WTC11 (cell line): Measurements from ENCODE around the gene TCF7L1.

Source experiments
- ELF4 ChIP-seq: sonication (generic); formaldehyde crosslinking; IDR thresholded peaks from 2 replicates; pipeline ENCODE4 v1.8.1; 2022; ENCODE audit warnings: low read depth, mild to moderate bottlenecking, moderate library complexity, missing genetic modification reagents
- EMX1 ChIP-seq: fragments of 250-450 bp; sonication (Bioruptor Pico); IDR thresholded peaks from 2 replicates; pipeline ENCODE4 v1.8.0; 2021; ENCODE audit warnings: mild to moderate bottlenecking
- MYBL2 ChIP-seq: sonication (generic); formaldehyde crosslinking; IDR thresholded peaks from 2 replicates; pipeline ENCODE4 v1.8.1; 2023; ENCODE audit warnings: mild to moderate bottlenecking, moderate library complexity, missing genetic modification reagents
- NR2C2 ChIP-seq: sonication (generic); formaldehyde crosslinking; IDR thresholded peaks from 2 replicates; pipeline ENCODE4 v1.8.0; 2022; ENCODE audit warnings: mild to moderate bottlenecking, missing genetic modification reagents
- ZBTB21 ChIP-seq: sonication (generic); formaldehyde crosslinking; IDR thresholded peaks from 2 replicates; pipeline ENCODE4 v1.8.1; 2023; ENCODE audit warnings: mild to moderate bottlenecking, missing genetic modification reagents, borderline replicate concordance
- TF ChIP-seq, protein P1 (sequence below): fragments of 200-600 bp; IDR thresholded peaks from 2 replicates; pipeline ENCODE4 v1.8.0; 2022; ENCODE audit warnings: antibody characterized with exemption
- TF ChIP-seq, protein P2 (sequence below): sonication (generic); formaldehyde crosslinking; IDR thresholded peaks from 2 replicates; pipeline ENCODE4 v1.8.0; 2022; ENCODE audit warnings: mild to moderate bottlenecking, missing genetic modification reagents
- TF ChIP-seq, protein P3 (sequence below): sonication (generic); formaldehyde crosslinking; IDR thresholded peaks from 2 replicates; pipeline ENCODE4 v1.8.1; 2023; ENCODE audit warnings: mild to moderate bottlenecking, missing genetic modification reagents, moderate library complexity
- TF ChIP-seq, protein P4 (sequence below): sonication (generic); formaldehyde crosslinking; conservative IDR thresholded peaks from 2 replicates; pipeline ENCODE4 v1.8.1; 2022; ENCODE audit warnings: mild to moderate bottlenecking, missing genetic modification reagents
- TF ChIP-seq, protein P5 (sequence below): fragments of 250-450 bp; sonication (Bioruptor Pico); IDR thresholded peaks from 2 replicates; pipeline ENCODE4 v2.1.2; 2022; ENCODE audit warnings: mild to moderate bottlenecking, moderate library complexity

DNA sequence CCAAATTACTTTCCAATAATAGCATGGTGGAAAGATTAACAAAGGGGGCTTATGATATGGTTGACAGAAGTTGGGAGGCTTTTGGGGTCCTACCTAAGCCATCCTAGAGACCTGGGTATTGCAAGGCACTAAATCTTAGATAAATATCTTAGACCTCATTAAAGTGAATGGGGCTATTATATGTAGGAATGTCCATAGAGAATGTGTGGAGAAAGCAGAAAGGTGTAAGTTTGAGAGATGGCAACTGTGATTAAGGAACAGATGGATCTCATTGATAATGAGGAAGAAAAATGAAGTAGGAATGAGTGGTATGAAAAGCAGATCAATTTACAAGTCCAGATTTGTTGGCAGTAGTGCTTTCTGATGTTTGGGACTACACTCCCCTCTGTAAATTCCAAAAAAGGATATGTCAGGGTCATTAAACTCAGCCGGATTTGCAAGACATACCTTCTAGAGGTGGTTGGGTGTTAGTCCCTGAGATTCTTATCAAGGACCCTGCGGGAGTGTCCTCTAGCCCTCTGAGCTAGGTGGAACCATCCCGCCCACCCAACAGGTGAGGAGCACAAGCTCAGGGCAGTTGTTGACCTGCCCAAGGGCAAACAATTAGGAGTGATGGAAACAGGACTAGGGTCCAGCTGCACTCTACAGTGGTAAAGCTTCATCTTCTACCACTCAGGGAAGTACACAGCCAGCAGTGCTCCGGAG, 12.1 kb downstream of the TCF7L1 start:
- TF ChIP-seq, protein P1, sequence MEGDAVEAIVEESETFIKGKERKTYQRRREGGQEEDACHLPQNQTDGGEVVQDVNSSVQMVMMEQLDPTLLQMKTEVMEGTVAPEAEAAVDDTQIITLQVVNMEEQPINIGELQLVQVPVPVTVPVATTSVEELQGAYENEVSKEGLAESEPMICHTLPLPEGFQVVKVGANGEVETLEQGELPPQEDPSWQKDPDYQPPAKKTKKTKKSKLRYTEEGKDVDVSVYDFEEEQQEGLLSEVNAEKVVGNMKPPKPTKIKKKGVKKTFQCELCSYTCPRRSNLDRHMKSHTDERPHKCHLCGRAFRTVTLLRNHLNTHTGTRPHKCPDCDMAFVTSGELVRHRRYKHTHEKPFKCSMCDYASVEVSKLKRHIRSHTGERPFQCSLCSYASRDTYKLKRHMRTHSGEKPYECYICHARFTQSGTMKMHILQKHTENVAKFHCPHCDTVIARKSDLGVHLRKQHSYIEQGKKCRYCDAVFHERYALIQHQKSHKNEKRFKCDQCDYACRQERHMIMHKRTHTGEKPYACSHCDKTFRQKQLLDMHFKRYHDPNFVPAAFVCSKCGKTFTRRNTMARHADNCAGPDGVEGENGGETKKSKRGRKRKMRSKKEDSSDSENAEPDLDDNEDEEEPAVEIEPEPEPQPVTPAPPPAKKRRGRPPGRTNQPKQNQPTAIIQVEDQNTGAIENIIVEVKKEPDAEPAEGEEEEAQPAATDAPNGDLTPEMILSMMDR, result no peak
- TF ChIP-seq ZBTB21 (no peak), NR2C2 (CRISPR knock-in tag) (no peak), EMX1 (CRISPR knock-in tag) (no peak), ELF4 (CRISPR knock-in tag) (no peak), MYBL2 (no peak)
- TF ChIP-seq, protein P2, sequence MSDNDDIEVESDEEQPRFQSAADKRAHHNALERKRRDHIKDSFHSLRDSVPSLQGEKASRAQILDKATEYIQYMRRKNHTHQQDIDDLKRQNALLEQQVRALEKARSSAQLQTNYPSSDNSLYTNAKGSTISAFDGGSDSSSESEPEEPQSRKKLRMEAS (CRISPR knock-in tag), result no peak
- TF ChIP-seq, protein P3, sequence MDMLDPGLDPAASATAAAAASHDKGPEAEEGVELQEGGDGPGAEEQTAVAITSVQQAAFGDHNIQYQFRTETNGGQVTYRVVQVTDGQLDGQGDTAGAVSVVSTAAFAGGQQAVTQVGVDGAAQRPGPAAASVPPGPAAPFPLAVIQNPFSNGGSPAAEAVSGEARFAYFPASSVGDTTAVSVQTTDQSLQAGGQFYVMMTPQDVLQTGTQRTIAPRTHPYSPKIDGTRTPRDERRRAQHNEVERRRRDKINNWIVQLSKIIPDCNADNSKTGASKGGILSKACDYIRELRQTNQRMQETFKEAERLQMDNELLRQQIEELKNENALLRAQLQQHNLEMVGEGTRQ, result no peak
- TF ChIP-seq, protein P4, sequence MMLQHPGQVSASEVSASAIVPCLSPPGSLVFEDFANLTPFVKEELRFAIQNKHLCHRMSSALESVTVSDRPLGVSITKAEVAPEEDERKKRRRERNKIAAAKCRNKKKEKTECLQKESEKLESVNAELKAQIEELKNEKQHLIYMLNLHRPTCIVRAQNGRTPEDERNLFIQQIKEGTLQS, result no peak
- TF ChIP-seq, protein P5, sequence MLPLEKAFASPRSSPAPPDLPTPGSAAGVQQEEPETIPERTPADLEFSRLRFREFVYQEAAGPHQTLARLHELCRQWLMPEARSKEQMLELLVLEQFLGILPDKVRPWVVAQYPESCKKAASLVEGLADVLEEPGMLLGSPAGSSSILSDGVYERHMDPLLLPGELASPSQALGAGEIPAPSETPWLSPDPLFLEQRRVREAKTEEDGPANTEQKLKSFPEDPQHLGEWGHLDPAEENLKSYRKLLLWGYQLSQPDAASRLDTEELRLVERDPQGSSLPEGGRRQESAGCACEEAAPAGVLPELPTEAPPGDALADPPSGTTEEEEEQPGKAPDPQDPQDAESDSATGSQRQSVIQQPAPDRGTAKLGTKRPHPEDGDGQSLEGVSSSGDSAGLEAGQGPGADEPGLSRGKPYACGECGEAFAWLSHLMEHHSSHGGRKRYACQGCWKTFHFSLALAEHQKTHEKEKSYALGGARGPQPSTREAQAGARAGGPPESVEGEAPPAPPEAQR (CRISPR knock-in tag), result no peak
